Effector memory CD4-positive, alpha-beta T cell (primary cell): ENCODE results near the gene SLC28A1.

Experiments used
- DNase-seq, 3 donors: peaks; one replicate each; pipeline ENCODE4 v3.0.0-alpha.2; 2020
- H3K27ac ChIP-seq: 2 replicates; pipeline ENCODE4 v1.7.0; 2013; ENCODE audit warnings: mild to moderate bottlenecking, low read length, moderate library complexity; ENCODE audit not compliant: insufficient read depth, poor library complexity, severe bottlenecking
- H3K27me3 ChIP-seq: replicated peaks from 2 replicates; pipeline ENCODE4 v1.7.0; 2013; ENCODE audit warnings: mild to moderate bottlenecking, low read length; ENCODE audit not compliant: insufficient read depth, control insufficient read depth, poor library complexity, severe bottlenecking
- H3K36me3 ChIP-seq: 2 replicates; pipeline ENCODE4 v1.7.0; 2013; ENCODE audit warnings: mild to moderate bottlenecking, low read length, moderate library complexity; ENCODE audit not compliant: control insufficient read depth, insufficient read depth
- H3K4me1 ChIP-seq: 2 replicates; pipeline ENCODE4 v1.7.0; 2013; ENCODE audit warnings: low read length, mild to moderate bottlenecking; ENCODE audit not compliant: control insufficient read depth, insufficient read depth, poor library complexity, severe bottlenecking
- H3K4me3 ChIP-seq: 2 replicates; pipeline ENCODE4 v1.7.0; 2013; ENCODE audit warnings: low read length, low read depth, mild to moderate bottlenecking; ENCODE audit not compliant: insufficient read depth, poor library complexity, severe bottlenecking
- H3K9me3 ChIP-seq: 2 replicates; pipeline ENCODE4 v1.7.0; 2013; ENCODE audit warnings: mild to moderate bottlenecking, low read length, moderate library complexity; ENCODE audit not compliant: control insufficient read depth
- total RNA-seq, 3 donors: gene quantifications; one replicate each; lab custom pipeline; 2026; lab: John Stamatoyannopoulos, UW

The SLC28A1 gene, protein sequence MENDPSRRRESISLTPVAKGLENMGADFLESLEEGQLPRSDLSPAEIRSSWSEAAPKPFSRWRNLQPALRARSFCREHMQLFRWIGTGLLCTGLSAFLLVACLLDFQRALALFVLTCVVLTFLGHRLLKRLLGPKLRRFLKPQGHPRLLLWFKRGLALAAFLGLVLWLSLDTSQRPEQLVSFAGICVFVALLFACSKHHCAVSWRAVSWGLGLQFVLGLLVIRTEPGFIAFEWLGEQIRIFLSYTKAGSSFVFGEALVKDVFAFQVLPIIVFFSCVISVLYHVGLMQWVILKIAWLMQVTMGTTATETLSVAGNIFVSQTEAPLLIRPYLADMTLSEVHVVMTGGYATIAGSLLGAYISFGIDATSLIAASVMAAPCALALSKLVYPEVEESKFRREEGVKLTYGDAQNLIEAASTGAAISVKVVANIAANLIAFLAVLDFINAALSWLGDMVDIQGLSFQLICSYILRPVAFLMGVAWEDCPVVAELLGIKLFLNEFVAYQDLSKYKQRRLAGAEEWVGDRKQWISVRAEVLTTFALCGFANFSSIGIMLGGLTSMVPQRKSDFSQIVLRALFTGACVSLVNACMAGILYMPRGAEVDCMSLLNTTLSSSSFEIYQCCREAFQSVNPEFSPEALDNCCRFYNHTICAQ
- total RNA-seq: 0 reads per million in 3 donors

DNA sequence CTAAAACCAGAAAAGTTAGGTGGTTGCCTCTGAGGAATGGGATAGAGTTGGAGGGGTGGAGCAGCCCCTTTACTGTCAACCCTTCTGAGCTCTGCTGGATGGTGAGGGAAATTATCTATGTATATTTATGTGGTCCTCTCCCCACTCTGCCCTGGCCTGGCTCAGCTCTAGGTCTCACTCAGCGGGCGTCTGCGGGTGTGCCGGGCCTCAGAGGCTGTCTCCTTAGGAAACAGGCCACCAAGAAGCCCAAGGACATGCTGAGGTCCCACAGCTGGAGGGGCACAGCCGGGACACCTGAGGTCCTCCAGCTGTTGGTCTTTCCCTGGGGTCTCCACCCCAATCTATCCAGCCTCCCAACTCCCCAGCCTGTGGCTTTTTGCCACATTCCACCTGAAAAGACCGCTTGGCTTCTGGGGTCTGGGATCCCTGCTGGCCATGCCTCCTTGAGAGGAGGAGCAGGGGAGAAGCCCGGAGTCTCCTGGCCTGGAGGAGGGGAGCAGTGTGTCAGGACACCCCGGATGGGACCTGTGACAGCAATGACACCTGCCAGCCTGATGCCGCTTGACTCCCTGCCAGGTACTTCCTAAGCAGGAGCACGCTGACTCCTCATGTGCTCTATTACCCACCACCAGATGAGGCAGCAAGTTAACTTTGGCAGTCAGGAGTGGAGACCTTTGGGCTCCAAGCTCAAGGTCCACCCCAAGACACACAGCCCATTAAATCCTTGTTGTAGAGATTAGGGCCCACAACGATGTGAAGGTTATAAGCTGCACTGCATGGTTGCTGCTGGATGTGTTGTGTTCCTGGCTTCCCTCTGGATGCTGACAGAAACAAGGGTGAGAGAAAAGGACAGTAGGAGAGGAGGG is at the start of gene SLC28A1:
SLC28A1 (plus strand) TSS at position 747 of the 866 bp plus-strand sequence. CDS start 3,099 bp downstream, outside the sequence.
- H3K27me3 ChIP-seq: no peaks in the 10 kb centered on the region
- no peaks in the 10 kb centered on the region for H3K4me1 ChIP-seq
- no peaks in the 10 kb centered on the region for H3K36me3 ChIP-seq
- H3K9me3 ChIP-seq: no peaks in the 10 kb centered on the region
- H3K4me3 ChIP-seq: no peak within 1 kb of the TSS
- no peak for DNase-seq
- no peak within 1 kb of the TSS for H3K27ac ChIP-seq

DNA sequence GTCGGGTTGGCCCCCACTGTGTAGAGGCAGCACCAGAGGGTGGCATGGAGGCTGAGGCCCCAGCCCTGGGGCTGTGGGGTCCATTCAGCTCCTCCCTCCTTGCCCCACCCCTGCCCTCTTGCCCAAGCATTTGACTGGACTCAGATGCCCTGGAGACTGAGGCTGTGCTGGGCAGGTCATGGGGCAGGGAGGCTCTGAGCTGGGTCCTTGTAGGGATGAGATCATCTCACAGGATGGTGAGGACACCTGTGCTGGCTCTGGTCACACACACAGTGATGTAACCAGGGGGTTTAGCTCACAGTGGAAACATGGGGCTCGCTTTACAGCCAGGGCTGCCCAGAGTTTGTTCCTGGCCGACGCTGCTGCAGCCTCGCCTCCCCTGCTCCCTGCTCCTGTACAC is 49.5 kb upstream of the SLC28A1 start:
- DNase-seq: no peak
- no peak overlapping the region for H3K4me3 ChIP-seq
- H3K4me1 ChIP-seq: no peaks in the 10 kb centered on the region
- H3K36me3 ChIP-seq: no peaks in the 10 kb centered on the region
- no peaks in the 10 kb centered on the region for H3K9me3 ChIP-seq
- no peaks in the 10 kb centered on the region for H3K27me3 ChIP-seq
- no peak overlapping the region for H3K27ac ChIP-seq

DNA sequence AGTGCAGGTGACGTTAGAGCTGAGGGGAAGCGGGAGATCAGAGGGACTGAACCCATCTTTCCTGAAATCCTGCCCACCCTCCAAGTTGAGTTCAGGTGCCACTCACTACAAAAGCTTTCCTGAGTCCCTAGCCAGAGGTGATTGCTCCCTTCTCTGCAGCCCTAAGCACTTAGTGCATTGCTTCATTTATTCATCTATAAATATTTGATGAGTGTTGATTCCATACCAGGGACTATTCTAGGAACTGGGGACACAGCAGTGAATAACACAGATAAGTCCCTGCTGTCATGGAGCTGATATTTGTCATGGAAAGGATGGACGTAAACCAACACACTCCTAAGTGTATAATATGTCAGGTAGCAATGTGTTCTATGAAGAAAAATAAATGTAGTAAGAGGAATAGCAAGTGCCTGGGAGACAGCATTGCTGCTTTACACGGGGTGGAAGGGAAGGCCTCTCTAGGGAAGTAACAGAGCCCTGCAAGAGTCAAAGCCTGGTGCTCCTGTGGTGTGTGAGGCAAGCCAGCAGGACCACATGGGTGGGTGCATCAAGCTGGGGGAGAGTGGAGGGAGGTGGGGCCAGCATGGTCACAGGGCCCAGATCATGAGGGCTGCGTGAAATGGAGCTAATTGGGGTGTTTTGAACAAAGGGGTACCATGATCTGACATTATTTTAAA is 48.7 kb upstream of the SLC28A1 start:
- DNase-seq: no peak
- H3K4me3 ChIP-seq: no peak overlapping the region
- no peaks in the 10 kb centered on the region for H3K9me3 ChIP-seq
- no peaks in the 10 kb centered on the region for H3K27me3 ChIP-seq
- H3K27ac ChIP-seq: no peak overlapping the region
- H3K36me3 ChIP-seq: no peaks in the 10 kb centered on the region
- no peaks in the 10 kb centered on the region for H3K4me1 ChIP-seq

DNA sequence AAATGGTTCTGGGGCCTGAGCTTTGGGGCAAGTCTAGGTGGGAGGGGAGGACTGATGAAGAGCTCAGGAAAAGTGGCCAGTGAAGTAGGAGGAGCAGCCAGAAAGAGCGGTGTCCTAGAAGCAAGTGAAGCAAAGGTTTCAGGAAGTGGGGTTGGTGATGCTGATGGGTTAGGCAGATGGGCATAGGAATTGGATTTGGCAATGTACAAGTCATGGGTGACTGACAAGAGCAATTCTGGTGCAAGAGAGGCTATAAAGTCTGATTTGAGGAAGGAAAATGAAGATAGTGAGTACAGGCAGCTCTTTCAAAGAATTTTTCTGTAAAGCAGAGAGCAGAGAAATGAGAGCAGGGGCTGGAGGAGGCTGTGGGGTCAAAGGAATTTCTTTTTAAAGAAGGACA is 47.6 kb upstream of the SLC28A1 start:
- Histone ChIP-seq H3K4me3 (no peak overlapping the region), H3K4me1 (no peaks in the 10 kb centered on the region), H3K27ac (no peak overlapping the region), H3K9me3 (no peaks in the 10 kb centered on the region), H3K27me3 (no peaks in the 10 kb centered on the region), H3K36me3 (no peaks in the 10 kb centered on the region)
- DNase-seq: no peak

DNA sequence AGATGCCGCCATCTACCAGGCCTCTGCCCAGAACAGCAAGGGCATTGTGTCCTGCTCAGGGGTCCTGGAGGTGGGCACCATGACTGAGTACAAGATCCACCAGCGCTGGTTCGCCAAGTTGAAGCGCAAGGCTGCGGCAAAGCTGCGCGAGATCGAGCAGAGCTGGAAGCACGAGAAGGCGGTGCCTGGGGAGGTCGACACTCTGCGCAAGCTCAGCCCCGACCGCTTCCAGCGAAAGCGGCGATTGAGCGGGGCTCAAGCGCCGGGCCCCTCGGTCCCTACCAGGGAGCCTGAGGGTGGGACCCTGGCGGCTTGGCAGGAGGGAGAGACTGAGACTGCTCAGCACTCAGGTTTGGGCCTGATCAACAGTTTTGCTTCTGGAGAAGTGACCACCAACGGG is 44.7 kb upstream of the SLC28A1 start:
- Histone ChIP-seq H3K36me3 (no peaks in the 10 kb centered on the region), H3K9me3 (no peaks in the 10 kb centered on the region), H3K27ac (no peak overlapping the region), H3K4me3 (no peak overlapping the region), H3K4me1 (no peaks in the 10 kb centered on the region), H3K27me3 (no peaks in the 10 kb centered on the region)
- no peak for DNase-seq

DNA sequence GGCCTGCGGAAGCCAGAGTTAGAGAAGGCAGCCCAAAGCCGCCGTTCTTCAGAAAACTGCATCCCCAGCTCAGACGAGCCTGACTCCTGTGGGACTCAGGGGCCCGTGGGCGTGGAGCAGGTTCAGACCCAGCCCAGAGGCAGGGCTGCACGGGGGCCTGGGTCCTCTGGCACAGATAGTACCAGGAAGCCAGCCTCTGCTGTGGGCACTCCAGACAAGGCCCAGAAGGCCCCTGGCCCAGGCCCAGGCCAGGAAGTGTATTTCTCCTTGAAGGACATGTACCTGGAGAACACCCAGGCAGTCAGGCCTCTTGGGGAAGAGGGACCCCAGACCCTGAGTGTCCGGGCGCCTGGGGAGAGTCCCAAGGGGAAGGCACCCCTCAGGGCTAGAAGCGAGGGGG is 44.2 kb upstream of the SLC28A1 start:
- no peak for DNase-seq
- Histone ChIP-seq H3K4me1 (no peaks in the 10 kb centered on the region), H3K36me3 (no peaks in the 10 kb centered on the region), H3K4me3 (no peak overlapping the region), H3K27ac (no peak overlapping the region), H3K27me3 (no peaks in the 10 kb centered on the region), H3K9me3 (no peaks in the 10 kb centered on the region)

DNA sequence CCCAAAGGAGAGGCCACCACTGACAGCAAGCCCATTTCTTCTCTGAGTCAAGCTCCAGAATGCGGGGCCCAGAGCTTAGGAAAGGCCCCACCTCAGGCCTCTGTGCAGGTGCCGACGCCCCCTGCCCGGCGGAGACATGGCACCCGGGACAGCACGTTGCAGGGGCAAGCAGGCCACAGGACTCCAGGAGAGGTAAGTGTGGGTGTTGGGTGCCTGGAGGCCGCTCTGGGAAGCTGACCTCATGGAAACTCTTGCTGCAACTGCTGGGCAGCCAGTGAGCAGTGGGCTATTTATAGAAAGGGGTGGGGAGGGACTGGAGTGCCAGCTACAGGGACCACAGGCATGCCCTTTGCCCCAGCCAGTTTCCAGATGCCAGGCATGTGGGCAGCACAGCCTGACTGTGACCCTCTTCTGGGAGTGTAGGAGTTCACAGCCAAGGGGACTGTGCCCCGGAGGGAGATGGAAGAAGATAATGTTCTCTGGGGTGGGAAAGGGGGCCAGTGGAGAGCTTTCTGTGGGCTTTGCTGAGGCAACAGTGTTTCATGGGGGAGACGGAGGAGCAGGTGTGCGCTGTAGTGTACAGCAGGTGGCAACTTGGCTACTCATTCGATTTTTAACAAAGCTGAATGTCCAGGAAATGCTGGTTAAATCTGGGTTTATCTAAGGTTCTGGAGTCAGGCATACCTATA is 43.6 kb upstream of the SLC28A1 start:
- Histone ChIP-seq H3K27me3 (no peaks in the 10 kb centered on the region), H3K4me1 (no peaks in the 10 kb centered on the region), H3K27ac (no peak overlapping the region), H3K4me3 (no peak overlapping the region), H3K36me3 (no peaks in the 10 kb centered on the region), H3K9me3 (no peaks in the 10 kb centered on the region)
- DNase-seq: no peak

DNA sequence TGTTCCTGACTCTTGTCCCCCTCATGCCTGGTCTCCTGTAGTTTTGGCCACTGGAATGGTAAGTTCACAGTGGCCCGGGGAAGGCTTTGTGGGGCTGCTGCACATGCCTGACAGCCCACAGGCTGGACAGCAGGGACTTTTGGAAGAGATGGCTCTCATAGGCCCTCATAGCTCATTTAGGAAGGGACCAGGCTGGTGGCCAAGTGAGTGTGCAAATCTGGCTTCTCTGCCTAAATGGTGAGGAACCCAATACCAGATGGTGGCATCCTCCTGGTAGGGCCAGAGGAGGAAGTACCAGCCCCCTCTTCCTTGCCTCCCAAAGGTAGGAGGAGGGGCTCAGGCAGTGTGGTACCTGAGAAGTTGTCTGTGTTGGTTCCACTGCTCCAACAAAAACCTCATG is 41.7 kb upstream of the SLC28A1 start:
- Histone ChIP-seq H3K4me3 (no peak overlapping the region), H3K36me3 (no peaks in the 10 kb centered on the region), H3K4me1 (no peaks in the 10 kb centered on the region), H3K27ac (no peak overlapping the region), H3K9me3 (no peaks in the 10 kb centered on the region), H3K27me3 (no peaks in the 10 kb centered on the region)
- DNase-seq: no peak

DNA sequence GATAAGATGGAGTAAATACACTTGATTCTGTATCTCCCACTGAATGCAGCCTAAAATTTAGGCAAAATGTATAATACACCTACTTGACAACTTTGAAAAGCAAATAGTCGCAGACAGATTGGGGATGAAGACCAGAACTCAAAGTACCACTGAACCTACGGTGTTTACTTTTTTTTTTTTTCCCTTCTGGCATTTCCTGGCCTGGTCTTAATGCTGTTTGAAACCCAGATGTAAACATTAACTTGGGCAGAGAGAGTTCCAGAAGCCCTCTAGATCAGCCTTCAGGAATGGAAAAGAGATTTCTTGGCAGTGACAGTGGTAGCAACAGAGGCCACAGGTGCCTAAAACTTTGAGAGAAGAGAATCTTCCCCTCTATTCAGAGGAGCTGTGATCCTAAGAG is 39.5 kb upstream of the SLC28A1 start:
- Histone ChIP-seq H3K36me3 (no peaks in the 10 kb centered on the region), H3K27me3 (no peaks in the 10 kb centered on the region), H3K9me3 (no peaks in the 10 kb centered on the region), H3K4me3 (no peak overlapping the region), H3K27ac (no peak overlapping the region), H3K4me1 (no peaks in the 10 kb centered on the region)
- no peak for DNase-seq
